ENCODE data around the gene ING5. TPM values are rescaled to one million over a fixed set of nuclear protein-coding genes. Genes with fewer than 3 reads are reported as not detected.

ING5 gene
- total RNA-seq, 4 donors from 2014 or later = 28.1 to 43.8 (median 30.3) TPM

DNA sequence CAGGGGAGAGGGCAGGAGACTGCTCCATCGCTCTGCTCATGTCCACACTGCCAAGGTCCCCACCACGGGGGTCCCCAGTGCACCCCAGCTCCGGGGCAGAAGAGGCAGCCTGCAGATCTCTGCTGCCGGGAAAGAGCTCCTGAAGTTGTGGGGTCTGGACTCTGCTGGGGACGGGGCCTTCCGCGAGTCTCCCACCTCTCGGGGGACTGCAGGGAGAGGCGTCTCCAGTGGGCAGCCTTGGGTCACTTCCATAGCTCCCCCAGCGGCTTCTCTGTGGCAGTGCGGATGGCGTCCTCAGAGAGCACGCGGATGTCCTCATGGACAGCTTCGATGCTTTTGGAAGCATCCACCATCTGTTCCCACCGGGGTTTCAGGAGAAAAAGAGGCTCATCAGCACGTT, 26.0 kb upstream of the ING5 start:
- TF ChIP-seq, protein P1, sequence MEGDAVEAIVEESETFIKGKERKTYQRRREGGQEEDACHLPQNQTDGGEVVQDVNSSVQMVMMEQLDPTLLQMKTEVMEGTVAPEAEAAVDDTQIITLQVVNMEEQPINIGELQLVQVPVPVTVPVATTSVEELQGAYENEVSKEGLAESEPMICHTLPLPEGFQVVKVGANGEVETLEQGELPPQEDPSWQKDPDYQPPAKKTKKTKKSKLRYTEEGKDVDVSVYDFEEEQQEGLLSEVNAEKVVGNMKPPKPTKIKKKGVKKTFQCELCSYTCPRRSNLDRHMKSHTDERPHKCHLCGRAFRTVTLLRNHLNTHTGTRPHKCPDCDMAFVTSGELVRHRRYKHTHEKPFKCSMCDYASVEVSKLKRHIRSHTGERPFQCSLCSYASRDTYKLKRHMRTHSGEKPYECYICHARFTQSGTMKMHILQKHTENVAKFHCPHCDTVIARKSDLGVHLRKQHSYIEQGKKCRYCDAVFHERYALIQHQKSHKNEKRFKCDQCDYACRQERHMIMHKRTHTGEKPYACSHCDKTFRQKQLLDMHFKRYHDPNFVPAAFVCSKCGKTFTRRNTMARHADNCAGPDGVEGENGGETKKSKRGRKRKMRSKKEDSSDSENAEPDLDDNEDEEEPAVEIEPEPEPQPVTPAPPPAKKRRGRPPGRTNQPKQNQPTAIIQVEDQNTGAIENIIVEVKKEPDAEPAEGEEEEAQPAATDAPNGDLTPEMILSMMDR (IDR thresholded peaks at IDR 0.05) = no peak
- TF ChIP-seq POLR2A (IDR thresholded peaks at IDR 0.05; ENCODE audit: low read depth) (no peak), POLR2AphosphoS5 (IDR thresholded peaks at IDR 0.05) (no peak), EP300 (IDR thresholded peaks at IDR 0.05) (no peak)
- peaks cover under 1 to 6% (median 3%) of the 10 kb centered on the region in 4 donors for H3K4me1 ChIP-seq
- H3K27me3 ChIP-seq = no peaks in the 10 kb centered on the region
- intact Hi-C loops (cut with DNase I) = no loop called here
- H3K27ac ChIP-seq (replicated peaks in 1 of 4) = no peak overlapping the region
- H3K4me3 ChIP-seq = no peak overlapping the region
- no peaks in the 10 kb centered on the region for H3K9me3 ChIP-seq
- DNase-seq (ENCODE audit: extremely low spot score) = no peak
- peaks cover 18 to 83% (median 60%) of the 10 kb centered on the region in 4 donors for H3K36me3 ChIP-seq
- WGBS = 76% methylated on average over 16 of the region's 17 CpGs

DNA sequence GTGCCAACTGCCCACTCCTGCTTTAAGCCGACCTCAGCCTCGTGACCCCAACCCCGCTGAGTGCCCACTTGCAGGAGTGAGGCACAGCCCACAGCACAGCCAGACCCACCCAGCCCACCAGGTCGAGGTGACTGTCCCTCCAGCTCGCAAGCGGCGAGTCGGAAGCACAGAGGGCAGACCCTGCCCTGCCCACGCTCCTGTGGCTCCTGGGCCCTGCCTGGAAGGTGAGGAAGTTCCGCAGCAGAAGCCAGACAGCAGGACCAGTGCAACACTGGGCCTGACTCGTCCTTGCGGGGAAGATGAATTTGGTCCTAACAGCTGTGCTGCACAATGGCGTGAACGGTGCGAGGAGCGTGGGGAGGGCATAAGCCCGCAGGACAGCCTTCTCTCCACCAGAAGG, 25.2 kb upstream of the ING5 start:
- no peak overlapping the region for H3K4me3 ChIP-seq
- intact Hi-C loops (cut with DNase I) = no loop called here
- no peak overlapping the region for H3K27ac ChIP-seq (replicated peaks in 1 of 4)
- 100% methylated on average over 2 of the region's 17 CpGs for WGBS
- no peaks in the 10 kb centered on the region for H3K27me3 ChIP-seq
- DNase-seq (ENCODE audit: extremely low spot score) = no peak
- peaks cover 4 to 14% (median 11%) of the 10 kb centered on the region in 4 donors for H3K4me1 ChIP-seq
- no peak for TF ChIP-seq POLR2A (IDR thresholded peaks at IDR 0.05; ENCODE audit: low read depth)
- TF ChIP-seq POLR2AphosphoS5 (IDR thresholded peaks at IDR 0.05) = no peak
- TF ChIP-seq, protein P1 (IDR thresholded peaks at IDR 0.05) = no peak
- no peak for TF ChIP-seq EP300 (IDR thresholded peaks at IDR 0.05)
- H3K36me3 ChIP-seq = peaks cover 11 to 79% (median 53%) of the 10 kb centered on the region in 4 donors
- H3K9me3 ChIP-seq = no peaks in the 10 kb centered on the region

DNA sequence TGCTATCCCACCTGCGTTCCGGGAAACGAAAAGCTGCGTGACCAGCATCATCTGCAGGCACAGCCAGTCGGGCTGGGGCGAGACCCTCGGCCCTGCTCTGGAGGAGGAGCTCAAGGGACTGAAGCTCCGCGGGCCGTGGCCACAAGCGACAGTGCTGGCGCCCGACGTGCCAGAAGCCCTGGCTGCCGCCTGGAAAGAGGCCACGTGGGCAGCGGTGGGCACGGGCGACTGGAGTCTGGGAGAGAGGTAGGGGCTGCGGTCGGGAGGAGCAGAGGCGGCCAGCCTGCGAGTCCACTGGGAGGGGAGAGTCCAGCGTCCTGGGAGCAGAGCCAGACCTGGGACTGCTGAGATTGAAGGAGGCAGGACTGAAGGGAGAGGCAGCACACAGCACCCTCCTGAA, 24.4 kb upstream of the ING5 start:
- H3K4me3 ChIP-seq = no peak overlapping the region
- peaks cover 4 to 14% (median 12%) of the 10 kb centered on the region in 4 donors for H3K4me1 ChIP-seq
- H3K9me3 ChIP-seq = no peaks in the 10 kb centered on the region
- no peaks in the 10 kb centered on the region for H3K27me3 ChIP-seq
- H3K36me3 ChIP-seq = peaks cover 5 to 79% (median 48%) of the 10 kb centered on the region in 4 donors
- TF ChIP-seq POLR2AphosphoS5 (IDR thresholded peaks at IDR 0.05) (no peak), EP300 (IDR thresholded peaks at IDR 0.05) (no peak), POLR2A (IDR thresholded peaks at IDR 0.05; ENCODE audit: low read depth) (no peak)
- TF ChIP-seq, protein P1 (IDR thresholded peaks at IDR 0.05) = no peak
- intact Hi-C loops (cut with DNase I) = no loop called here
- H3K27ac ChIP-seq (replicated peaks in 1 of 4) = no peak overlapping the region
- DNase-seq (ENCODE audit: extremely low spot score) = no peak
- 89% methylated on average over 23 of the region's 24 CpGs for WGBS

DNA sequence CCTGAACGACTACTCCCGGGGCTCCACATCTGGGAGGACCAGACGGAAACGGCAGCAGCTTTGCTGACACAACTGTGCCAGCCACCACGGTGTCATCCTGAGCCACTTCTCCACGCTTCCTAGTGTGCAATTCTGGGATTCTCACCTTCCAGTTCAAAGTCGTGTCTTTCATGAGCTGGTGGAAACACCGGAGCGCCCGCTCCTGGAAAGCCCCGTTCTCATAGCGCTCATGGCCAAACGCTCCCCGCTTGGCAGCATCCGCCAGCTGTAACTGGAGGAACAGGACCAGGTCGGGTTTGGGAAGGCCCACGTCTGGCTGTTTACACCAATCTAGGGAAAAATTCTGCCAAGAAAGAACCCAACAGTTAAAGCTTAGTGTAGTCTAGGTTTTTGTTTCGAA, 23.5 kb upstream of the ING5 start:
- peaks cover 4 to 14% (median 12%) of the 10 kb centered on the region in 4 donors for H3K4me1 ChIP-seq
- no peak for DNase-seq (ENCODE audit: extremely low spot score)
- H3K9me3 ChIP-seq = no peaks in the 10 kb centered on the region
- H3K27me3 ChIP-seq = no peaks in the 10 kb centered on the region
- TF ChIP-seq, protein P1 (IDR thresholded peaks at IDR 0.05) = no peak
- TF ChIP-seq POLR2A (IDR thresholded peaks at IDR 0.05; ENCODE audit: low read depth) = no peak
- no peak for TF ChIP-seq EP300 (IDR thresholded peaks at IDR 0.05)
- TF ChIP-seq POLR2AphosphoS5 (IDR thresholded peaks at IDR 0.05) = no peak
- peaks cover 0 to 70% (median 41%) of the 10 kb centered on the region in 4 donors for H3K36me3 ChIP-seq
- WGBS = 93% methylated on average over 18 of the region's 18 CpGs
- no peak overlapping the region for H3K27ac ChIP-seq (replicated peaks in 1 of 4)
- intact Hi-C loops (cut with DNase I) = no loop called here
- H3K4me3 ChIP-seq = no peak overlapping the region
